Bone marrow (tissue), 2 donors: ENCODE measurements around the gene CEMIP.

ENCODE experiments used
- DNase-seq, 2 donors: peaks; one replicate each; lab custom pipeline; 2025; lab: John Stamatoyannopoulos, UW

Gene CEMIP

DNA sequence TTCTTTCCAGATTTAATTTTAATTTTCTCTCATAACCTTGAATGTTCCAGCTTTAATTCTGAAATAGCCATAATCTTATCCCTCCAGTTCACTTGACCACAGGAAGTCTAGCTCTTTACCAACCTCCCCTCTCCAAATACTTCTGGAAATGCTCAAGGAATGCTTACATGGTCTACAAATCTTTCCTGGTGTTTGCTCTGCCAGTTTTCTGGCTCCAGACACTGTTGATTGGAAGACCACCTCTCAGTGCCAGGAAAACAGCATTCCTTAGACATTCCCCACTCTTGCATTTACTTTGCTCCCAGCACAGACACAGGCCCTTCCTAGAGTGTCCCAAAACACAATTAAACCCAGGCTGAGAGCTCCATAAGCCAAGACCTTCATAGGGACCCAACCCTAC, 111.8 kb downstream of the CEMIP start:
- no peak for DNase-seq

DNA sequence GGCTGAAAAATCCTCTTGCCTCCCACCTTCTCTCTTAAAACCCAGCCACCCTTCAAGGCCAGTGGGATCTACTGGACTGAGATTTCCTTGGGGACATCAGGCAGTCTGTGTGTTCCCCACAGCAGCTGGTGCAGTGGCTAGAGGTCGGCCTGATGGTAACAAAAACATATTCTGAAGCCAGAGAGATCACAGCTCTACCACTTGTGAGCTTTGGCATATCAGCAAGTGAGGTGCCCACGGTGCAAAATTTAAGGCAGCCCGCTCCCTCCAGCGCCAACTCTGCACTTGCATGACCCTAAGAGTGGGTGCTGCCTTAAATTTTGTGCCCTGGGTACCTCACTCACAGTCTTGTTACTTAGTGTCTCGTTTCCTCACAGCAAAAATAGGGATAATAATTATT, 113.2 kb downstream of the CEMIP start:
- DNase-seq = no peak

DNA sequence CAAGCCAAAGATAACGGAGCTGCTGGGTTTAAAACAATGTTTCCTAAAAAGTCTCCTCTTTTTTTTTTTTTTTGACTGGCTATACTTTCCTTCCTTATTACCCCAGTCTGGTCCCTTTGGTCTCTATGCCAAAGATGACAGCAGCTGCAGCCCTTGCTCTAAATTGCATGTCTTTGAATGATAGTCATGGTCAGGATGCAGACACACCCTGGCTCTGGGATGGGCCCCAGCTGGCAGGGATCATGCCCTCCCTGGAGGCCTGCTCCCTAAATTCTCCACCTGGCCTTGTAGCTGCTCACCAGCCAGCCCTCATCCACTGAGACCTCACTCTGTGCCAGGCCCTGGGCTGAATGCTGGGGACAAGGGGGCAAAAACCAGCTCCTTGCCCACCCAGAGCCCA, 114.6 kb downstream of the CEMIP start:
- no peak for DNase-seq

DNA sequence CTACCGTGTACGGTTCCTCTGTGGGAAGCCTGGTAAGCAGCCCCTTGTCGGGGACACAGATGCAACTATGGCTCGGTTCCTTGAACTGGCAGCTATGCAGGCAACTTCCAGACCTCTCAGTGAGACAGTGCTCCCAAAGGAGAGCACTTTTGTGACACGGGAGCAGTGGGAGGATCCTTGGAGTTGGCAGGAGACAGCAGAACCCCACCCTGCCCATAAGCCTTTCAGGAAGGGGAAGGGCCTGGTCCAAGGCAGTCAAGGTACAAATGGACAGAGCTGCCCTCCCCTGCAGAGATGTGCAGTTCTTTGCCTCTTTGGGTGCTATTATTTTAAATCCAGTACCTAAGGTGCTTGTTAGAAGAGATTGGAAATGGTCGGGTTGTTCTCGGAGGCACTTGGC, 115.9 kb downstream of the CEMIP start:
- DNase-seq = no peak

DNA sequence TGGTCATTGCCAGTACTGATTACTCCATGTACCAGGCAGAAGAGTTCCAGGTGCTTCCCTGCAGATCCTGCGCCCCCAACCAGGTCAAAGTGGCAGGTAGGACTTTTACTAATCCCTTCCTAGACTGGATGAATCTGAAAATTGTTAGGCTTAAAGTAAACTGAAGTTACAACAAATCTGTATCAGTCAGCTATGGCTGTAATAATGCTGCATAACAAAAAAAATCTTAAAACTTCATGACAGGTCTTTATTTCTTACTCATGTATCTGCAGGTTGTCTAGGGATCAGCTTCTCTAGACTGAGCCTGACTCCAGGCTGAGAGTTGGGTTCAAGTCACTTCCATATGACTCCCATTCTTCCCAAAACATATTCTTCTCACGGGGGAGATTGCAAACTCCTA, 116.8 kb downstream of the CEMIP start:
- no peak for DNase-seq

DNA sequence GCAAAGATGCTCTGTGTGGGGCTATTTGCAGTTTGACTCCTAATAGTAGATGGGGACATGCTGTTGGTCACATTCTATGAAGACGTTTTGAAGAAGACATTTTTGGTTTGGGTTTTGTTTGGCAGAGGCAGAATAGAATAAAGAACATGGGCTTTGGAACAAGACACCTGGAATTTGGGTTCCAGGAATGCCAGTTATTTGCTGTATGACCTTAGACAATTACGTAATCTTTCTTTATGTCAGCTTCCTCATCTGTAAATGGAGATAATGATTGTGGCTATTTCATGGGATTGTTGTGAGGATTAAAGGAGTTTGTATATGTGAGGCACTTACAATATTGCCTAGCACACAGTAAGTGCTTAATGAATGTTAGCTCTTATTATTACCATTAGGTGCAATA, 118.9 kb downstream of the CEMIP start:
- no peak for DNase-seq

DNA sequence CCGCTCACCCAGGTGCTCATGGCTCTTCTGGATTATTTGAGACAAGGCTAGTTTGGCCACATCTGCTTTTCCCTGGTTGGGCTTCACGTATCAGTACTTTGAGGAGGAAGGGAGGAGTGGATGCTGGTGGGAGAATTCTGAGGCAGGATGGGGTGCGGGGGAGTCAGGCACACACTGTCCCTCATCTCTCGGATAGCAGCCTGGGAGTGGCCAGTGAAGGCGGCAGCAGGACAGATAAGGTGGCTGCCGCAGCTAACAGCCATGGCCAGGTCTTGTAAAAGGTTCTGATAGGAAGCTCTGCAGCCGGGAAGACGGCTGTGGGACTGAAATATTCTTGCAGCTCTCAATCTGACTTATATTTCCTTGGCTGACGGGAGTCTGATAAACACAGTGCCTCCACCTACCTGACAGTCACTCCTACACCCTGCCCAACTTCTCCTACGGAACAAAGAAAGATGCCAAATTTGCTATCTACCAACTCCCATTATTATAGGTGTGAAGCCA, 123.2 kb downstream of the CEMIP start:
- DNase-seq = no peak

DNA sequence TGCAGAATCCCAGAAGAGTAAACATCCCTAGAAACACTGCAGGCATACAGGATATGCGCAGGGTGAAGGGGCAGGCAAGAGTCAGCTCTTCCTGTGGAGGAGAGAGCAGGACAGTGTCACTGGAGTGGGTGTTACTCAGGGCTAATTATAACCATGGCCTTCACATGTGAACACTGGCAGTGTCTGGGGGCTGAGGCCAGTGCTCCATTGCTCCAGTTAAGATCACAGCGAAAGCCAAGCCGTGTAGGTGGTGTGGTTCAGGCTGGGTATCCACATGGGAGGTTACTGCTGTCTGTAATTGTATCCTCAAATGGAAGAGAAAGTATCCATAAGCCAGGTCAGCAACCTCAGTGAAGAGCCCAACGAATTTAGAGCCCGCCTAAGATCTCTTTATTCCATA, 125.8 kb downstream of the CEMIP start:
- no peak for DNase-seq

DNA sequence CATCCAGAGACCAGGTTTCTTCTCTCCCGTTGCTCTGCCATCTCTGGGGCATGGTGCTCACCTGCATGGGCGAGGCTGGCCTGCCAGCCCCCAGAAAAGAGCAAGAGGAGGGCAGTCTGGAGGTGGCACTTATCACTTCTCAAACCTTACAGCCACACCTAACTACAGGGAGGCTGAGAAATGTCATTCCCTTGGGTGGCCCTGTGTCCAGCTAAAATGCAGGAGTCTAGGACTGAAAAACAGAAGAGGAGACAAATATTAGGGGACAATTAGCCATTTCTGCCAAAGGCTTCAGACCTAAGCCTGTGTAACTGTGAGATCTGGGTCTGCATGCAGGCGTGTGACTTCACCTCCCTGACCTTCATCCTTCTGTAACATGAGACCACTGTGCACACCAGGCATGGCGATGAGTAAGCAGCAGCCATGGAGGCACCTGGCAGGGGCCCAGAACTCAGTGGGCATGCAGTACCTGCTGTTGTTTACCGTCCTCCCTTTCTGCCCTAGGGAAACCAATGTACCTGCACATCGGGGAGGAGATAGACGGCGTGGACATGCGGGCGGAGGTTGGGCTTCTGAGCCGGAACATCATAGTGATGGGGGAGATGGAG, 127.1 kb downstream of the CEMIP start:
- DNase-seq = no peak

DNA sequence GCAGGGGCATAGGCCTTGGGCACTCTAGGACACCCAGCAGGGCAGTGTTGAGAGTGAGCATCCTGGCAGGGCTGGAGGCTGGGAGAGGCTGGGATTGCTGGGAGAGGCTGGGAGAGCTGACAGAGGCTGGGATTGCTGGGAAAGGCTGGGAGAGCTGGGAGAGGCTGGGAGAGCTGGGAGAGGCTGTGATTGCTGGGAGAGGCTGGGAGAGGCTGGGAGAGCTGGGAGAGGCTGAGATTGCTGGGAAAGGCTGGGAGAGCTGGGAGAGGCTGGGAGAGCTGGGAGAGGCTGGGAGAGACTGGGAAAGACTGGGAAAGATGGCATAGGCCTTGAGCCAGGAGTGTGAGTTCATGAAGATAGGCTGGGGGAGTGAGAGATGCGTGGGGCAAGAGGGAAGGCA, 132.7 kb downstream of the CEMIP start:
- DNase-seq = no peak

DNA sequence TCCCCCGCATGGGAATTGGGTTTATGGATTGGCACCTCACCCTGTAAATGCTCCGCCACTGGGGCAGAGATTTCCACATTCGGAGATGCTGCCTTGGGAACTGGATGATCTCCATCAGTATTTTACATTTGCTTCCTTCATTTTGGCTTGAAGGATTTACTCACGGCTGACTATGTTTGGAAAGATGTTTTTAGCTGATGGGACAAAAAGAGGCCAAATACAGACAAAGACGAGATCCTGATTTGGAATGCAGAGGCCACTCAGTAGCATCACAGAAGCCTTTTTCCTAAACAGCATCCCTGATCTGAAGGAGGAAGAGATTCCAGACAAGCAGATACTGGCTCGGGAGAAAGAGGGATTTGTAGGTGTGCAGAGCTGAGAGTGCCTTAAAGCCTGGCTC, 133.5 kb downstream of the CEMIP start:
- DNase-seq = no peak

DNA sequence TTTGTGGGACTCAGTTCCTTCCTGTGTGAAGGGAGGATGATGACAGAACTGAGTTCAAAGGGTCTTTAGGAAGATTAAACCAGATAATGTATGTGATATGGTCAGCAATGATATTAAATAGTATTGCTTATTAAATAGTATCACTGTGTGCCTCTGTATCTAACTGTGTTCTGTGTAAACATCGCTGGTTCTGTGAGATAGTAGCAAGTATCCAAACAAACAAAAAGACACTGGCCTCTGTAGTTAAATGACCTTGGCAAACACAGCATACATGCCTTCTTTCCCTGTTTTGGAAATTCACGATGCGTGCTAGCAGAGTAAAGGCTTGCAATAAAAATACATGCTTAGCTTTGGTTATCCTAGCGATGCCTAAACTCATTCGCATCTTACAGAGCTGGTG, 134.4 kb downstream of the CEMIP start:
- DNase-seq = no peak

DNA sequence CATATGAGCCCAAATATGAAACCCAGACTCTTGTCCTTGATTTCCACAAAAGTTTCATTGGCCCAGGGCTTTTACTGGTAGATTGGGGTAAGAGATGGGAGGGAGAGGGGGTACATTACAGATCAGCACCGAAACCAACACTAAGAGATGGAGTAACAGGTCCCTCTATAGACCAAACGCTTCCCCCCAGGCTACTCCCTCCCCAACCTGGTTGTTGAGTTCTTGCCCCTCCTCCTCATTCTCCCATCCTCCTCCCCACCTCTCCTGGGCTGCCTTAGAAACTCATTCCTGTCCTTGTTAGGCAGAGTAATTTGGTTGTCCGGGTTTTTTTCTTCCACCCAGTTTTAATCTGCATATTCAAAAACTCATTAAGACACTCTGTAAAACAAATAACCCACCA, 136.3 kb downstream of the CEMIP start:
- no peak for DNase-seq

DNA sequence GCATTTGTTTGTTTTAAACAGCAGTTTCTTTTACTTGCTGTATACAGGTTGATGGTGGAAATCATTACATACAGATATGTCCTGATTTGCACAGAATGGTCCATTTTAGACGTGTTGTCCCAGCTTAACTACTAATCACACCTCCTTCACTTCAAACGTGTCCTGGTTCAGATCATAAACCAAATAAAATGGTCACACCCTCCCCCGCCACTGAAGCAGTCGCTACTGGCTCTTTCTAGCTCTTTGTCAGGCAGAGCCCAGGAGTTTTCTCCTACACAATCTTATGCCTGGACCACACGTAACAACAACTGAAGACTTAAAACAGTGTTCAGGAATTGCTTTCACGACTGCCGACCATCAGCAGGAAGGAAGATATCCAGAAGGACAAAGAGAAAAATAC, 136.9 kb downstream of the CEMIP start:
- no peak for DNase-seq

DNA sequence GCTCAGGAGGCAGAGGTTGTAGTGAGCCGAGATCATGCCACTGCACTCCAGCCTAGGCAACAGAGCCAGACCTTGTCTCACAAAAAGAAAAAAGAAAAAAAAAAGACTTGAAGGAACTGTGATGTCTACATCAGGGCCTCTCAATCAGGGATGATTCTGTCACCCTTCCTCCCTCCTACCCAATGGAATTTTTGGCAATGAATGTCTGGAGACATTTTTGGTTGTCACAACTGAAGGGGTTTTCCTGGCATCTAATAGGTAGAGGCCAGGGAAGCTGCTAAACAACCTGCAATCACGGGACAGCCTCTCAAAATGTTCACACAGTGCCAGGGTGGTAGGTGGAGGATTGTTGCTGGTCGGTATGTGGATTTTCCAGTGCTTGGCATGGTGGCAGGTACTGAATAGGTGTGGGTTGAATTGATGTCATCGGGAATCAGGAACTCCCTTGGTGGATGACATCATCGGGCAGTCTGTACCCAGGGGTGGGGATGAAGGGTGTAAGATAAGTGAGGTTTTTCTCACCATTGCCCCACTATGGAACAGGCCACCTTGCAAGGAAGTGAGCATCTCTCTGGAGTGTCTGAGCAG, 139.1 kb downstream of the CEMIP start:
- DNase-seq = no peak

DNA sequence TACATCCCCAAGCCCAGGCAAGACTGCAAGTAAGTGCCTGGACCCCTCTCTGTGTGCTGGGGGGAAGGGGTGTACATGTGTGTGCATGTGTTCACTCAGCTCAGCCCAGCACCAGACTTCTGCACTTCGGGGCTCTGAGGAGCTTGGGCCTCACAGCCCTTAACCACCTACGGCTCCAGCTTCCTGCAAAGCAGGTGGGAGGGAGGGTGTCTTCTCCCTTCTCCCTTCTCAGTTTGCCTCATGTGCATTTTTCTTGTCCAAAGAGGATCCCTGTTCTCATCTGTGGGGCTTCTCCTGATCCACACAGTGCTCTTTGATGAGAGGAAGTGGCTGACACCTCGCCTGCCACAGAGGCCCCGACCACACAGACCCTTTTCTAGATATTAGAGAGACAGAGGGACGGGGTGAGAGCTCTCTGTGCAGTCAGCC, 141.1 kb downstream of the CEMIP start:
- no peak for DNase-seq

DNA sequence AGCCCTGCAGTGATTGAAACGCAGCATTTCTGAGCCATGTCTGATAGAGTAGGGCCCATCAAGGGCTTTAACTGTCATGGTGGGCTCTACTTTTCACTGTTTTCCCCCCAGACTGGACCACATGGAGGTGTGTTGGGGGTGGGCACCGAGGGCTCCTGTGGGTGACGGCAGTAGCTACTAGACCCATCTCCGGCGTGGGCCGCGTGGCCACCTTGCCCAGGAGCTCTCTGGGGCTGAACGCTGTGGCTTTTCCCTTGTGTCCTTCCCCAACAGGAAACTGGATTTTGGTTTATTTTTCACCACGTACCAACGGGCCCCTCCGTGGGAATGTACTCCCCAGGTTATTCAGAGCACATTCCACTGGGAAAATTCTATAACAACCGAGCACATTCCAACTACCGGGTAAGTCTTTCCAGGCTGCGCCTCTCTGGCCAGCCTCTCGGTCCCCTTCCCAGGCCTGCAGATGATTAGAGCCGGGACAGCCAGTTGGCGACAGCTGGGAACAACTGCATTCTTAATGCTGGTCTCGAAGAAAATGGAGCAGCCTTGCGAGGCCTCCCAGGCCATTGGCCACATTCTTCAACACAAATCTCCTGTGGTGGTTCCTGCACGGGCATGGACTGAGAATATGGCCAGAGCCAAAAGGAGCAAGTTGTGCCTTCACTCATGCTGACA, 142.7 kb downstream of the CEMIP start:
- no peak for DNase-seq

DNA sequence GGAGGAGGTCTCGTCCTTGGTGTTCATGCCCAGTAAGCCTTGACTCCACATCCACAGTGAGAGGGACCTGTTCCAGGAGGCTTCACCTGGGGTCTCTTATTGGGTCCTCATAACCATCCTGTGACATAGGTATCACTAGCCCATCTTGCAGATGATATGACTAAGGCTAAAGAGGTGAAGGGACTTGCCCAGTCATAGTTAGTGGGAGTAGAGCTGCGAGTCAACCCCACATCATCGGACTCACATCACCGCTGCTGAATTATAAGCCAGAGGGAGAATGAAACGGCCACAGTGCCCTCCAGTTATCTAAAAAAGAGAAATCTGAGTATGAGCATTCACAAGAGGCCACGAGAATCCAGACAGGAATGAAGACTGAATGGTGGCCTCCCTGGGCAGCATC, 144.5 kb downstream of the CEMIP start:
- DNase-seq = no peak

DNA sequence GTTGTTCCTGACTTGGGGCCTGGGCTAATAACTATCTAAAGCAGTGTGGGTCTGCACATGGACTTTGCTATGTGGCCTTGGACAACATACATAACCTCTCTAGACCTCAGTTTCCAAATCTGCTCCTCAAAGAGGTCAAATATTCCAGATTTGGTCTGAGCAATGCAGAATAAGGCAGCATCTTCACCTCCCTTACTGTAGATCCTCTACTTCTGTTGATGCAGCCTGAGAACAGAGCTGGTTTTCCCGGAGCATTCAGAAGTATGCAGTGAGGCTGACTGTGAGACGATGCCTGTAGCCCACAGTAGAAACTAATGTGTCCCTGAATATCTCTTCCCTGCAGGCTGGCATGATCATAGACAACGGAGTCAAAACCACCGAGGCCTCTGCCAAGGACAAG, 145.1 kb downstream of the CEMIP start:
- no peak for DNase-seq

DNA sequence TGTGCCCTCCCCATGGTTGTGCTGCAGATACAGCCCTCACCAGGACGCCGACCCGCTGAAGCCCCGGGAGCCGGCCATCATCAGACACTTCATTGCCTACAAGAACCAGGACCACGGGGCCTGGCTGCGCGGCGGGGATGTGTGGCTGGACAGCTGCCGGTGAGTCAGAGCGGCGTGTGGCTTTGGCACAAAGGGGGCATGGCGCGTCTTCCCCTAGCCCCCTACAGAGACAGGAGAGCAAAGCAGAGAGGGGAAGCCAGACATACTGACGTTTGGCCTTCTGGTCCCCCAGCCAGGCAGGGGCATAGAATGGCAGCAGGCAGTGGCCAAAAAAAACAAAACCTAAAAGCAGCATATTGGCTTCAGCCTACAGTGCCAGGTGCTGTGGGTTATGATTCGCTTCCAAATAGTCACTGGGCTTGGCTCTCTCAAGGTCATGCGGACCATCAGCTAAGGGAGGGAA, 146.5 kb downstream of the CEMIP start:
- DNase-seq = no peak

DNA sequence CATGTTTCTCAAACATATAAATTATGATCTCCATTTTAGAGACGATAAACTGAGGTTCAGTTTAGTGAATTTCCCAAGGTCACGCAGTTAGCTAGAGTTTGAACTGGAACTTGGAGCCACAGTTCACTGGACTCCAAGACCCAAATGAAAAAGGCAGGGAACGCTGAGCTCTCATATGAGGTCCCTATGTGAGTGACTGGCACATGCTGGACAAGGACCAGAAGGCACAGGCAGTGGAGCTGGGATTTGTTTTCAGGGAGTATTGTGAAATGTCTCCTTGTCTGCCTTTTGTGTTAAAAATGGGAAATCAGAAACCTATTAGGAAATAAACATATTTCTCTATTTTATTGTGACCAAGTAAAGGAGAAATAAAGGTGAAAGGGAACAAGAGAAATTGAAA, 147.0 kb downstream of the CEMIP start:
- no peak for DNase-seq

DNA sequence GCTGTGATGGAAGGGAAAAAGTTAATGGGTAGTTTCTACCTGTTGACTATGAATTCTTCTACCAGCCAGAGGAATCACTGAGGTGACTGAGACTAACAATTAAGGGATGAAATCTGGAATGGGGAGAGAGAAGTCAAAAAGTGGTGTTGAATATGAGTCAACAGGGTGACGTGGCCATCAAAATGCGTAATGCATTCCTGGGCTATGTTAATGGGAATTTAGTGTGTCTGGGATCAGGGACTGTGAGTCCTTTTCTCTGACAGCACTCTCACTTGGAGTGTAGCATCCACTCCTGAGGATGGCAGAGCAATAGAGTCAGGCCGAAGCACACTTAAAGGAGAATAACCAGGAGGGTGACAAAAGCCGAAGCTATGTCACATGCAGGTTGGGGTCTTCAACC, 150.1 kb downstream of the CEMIP start:
- no peak for DNase-seq

DNA sequence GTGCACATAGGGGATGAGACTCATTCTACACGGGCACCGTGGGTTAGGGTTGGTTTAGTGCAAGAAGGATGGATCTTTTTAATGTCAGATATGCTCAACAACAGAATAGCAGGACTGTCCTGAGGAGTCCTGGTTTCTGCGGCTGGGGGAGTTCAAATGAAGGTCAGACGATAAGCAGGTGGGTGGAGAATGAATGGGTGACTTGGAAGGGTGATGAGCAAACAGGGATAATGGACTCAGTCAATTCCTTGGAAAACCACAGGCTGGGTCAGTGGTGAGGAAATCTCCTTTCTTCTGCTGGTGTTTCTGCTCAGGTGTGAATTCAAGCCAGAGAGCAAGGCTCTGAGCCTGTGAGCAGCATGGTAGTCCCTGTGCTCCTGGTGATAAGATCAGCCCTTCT, 150.5 kb downstream of the CEMIP start:
- DNase-seq = no peak

DNA sequence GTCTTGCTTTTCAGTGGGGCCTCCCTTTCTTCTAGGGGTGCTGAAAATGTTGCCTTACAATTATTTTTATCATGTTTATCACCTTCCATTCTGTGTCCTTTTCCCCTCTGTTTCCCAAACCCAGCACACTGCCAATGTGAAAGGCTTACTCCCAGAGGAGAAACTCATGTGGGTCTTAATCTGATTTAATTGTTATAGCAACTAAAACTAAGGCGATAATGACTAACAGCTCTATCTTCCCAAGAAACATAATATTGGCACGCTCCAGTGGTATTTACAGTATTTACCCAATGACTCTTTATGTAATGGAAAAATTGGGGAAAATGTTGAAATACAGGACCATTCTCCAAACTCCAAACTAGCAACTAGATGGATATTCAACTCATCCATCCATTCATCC, 152.0 kb downstream of the CEMIP start:
- no peak for DNase-seq
